Osteocyte (in vitro differentiated cells): Measurements from ENCODE around the gene EWSR1. TPM values are rescaled to one million over a fixed set of nuclear protein-coding genes. Genes with fewer than 3 reads are reported as not detected.

Experiments
- DNase-seq: peaks from one replicate; pipeline ENCODE4 v3.0.0; 2021; ENCODE audit warnings: mixed read lengths; ENCODE audit not compliant: unreplicated experiment; ENCODE audit errors: extremely low spot score
- H3K27ac Mint-ChIP-seq: one replicate; pipeline ENCODE4 v1.8.0; 2021; ENCODE audit warnings: mild to moderate bottlenecking, mixed read lengths; ENCODE audit not compliant: unreplicated experiment
- H3K27me3 Mint-ChIP-seq: one replicate; pipeline ENCODE4 v1.8.0; 2021; ENCODE audit warnings: mixed read lengths; ENCODE audit not compliant: unreplicated experiment
- H3K36me3 Mint-ChIP-seq: one replicate; pipeline ENCODE4 v1.8.0; 2021; ENCODE audit warnings: mixed read lengths; ENCODE audit not compliant: unreplicated experiment
- H3K4me1 Mint-ChIP-seq: one replicate; pipeline ENCODE4 v1.8.0; 2021; ENCODE audit warnings: mixed read lengths; ENCODE audit not compliant: unreplicated experiment
- H3K4me3 Mint-ChIP-seq: one replicate; pipeline ENCODE4 v1.8.0; 2021; ENCODE audit warnings: mild to moderate bottlenecking, moderate library complexity, mixed read lengths; ENCODE audit not compliant: unreplicated experiment
- H3K9me3 Mint-ChIP-seq: one replicate; pipeline ENCODE4 v1.8.0; 2021; ENCODE audit warnings: mixed read lengths; ENCODE audit not compliant: unreplicated experiment
- total RNA-seq: library from RNA; stranded (reverse); gene quantifications from 2 replicates; pipeline ENCODE4 v1.2.1, GENCODE V29; 2021
- TF ChIP-seq, protein P1 (sequence below): fragments of 200-600 bp; sonication (generic); IDR thresholded peaks from 2 replicates; pipeline ENCODE4 v1.5.0; 2021; ENCODE audit warnings: antibody characterized with exemption, mild to moderate bottlenecking, moderate library complexity

EWSR1 gene
- total RNA-seq, 1 donor from 2014 or later: 228 TPM

DNA sequence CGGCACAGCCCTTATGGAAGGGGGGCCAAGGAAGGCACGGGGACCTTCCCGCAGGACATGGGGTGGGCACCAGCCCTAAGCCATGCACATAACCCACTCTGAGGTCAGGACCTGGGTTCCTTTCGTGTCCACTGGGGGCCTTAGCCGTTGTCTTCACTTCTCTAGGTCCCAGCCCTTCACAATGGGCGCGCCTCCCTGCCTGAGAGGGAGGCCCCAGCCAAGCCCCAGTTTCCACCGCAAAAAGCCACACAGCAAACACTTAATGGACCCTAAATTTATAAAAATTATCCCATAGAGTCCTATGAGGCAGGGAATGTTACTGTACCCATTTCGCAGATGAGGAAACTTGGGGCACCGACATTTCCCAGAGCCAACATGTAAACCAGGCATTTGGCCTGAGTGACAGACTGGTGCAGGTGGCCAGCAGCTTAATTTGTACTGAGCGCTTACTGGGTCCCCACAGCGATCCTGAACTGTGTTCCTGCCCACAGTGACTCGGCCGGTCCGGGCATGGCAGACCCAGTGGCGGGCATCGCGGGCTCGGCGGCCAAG is 39.6 kb downstream of the EWSR1 start:
- peak overlapping the region; percentile 85 for H3K27ac Mint-ChIP-seq
- peaks cover 51% of the 10 kb centered on the region for H3K4me1 Mint-ChIP-seq
- no peak for DNase-seq

GRCh38 chr22:29308148-29308790 is 40.2 kb downstream of the EWSR1 start:
- peaks cover 46% of the 10 kb centered on the region for H3K4me1 Mint-ChIP-seq
- no peaks in the 10 kb centered on the region for H3K36me3 Mint-ChIP-seq
- H3K9me3 Mint-ChIP-seq: no peaks in the 10 kb centered on the region
- peak overlapping the region; percentile 26 for H3K4me3 Mint-ChIP-seq
- no peaks in the 10 kb centered on the region for H3K27me3 Mint-ChIP-seq
- TF ChIP-seq, protein P1, sequence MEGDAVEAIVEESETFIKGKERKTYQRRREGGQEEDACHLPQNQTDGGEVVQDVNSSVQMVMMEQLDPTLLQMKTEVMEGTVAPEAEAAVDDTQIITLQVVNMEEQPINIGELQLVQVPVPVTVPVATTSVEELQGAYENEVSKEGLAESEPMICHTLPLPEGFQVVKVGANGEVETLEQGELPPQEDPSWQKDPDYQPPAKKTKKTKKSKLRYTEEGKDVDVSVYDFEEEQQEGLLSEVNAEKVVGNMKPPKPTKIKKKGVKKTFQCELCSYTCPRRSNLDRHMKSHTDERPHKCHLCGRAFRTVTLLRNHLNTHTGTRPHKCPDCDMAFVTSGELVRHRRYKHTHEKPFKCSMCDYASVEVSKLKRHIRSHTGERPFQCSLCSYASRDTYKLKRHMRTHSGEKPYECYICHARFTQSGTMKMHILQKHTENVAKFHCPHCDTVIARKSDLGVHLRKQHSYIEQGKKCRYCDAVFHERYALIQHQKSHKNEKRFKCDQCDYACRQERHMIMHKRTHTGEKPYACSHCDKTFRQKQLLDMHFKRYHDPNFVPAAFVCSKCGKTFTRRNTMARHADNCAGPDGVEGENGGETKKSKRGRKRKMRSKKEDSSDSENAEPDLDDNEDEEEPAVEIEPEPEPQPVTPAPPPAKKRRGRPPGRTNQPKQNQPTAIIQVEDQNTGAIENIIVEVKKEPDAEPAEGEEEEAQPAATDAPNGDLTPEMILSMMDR: no peak
- H3K27ac Mint-ChIP-seq: peak overlapping the region; percentile 85
- DNase-seq: no peak

More for the DNA sequence above, 39.6 kb downstream of the EWSR1 start:
- Mint-ChIP-seq H3K4me3 (peak overlapping the region; percentile 84), H3K9me3 (no peaks in the 10 kb centered on the region), H3K36me3 (no peaks in the 10 kb centered on the region), H3K27me3 (no peaks in the 10 kb centered on the region)
- TF ChIP-seq, protein P1: no peak

DNA sequence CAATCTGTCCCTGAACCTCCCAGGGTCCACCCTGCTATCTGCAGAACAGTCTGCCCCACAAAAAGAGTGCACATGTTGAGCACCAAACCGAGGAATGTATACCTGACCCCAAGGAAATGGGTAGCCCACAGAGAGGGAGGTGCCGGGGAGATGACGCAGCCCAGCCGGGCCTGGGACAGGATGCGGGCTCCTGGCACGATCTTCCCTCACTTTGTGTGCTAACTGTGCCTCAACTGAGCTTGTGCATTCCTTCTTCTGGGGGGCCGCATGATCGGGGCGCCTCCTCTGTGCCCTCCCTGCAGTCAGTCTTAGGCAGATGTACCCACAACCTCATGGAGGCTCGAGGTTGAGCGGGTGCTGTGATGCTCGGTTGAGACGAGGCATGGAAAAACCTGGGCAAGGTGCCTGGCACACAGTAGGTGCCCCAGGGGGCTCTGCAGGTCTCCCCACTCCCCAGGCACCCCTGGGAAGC is 40.8 kb downstream of the EWSR1 start:
- Mint-ChIP-seq H3K27ac (peak overlapping the region; percentile 85), H3K4me3 (peak overlapping the region; percentile 26), H3K4me1 (peaks cover 43% of the 10 kb centered on the region), H3K27me3 (peaks cover 2% of the 10 kb centered on the region), H3K9me3 (no peaks in the 10 kb centered on the region), H3K36me3 (no peaks in the 10 kb centered on the region)
- TF ChIP-seq, protein P1: no peak
- DNase-seq: no peak

- Mint-ChIP-seq H3K27me3 (peaks cover 9% of the 10 kb centered on the region), H3K27ac (peak overlapping the region; percentile 85), H3K36me3 (no peaks in the 10 kb centered on the region), H3K9me3 (no peaks in the 10 kb centered on the region), H3K4me3 (no peak overlapping the region), H3K4me1 (peaks cover 46% of the 10 kb centered on the region)
- no peak for DNase-seq
- TF ChIP-seq, protein P1: no peak
These were observed 41.4 kb downstream of the EWSR1 start for GRCh38 chr22:29309332-29310064.
